GM12878 (cell line): ENCODE data around the gene DIP2A.

Source experiments
- CTCF ChIP-seq, 3 experiments: IDR thresholded peaks in 2 of 3; conservative IDR thresholded peaks in 1 of 3; 2 replicates each; pipeline ENCODE4 v1.5.1; 2011; ENCODE audit warnings: low read depth in 3 of 3, low read length in 3 of 3, mild to moderate bottlenecking in 3 of 3, control low read depth in 2 of 3, moderate library complexity in 2 of 3, inconsistent platforms in 1 of 3, mixed read lengths in 1 of 3; ENCODE audit not compliant: control insufficient read depth in 2 of 3, insufficient read depth in 1 of 3; ENCODE audit errors: extremely low read depth in 1 of 3
- HCFC1 ChIP-seq: fragments of 150-350 bp; IDR thresholded peaks from 2 replicates; pipeline ENCODE4 v1.6.1; 2014; ENCODE audit warnings: low read length
- HDAC2 ChIP-seq: fragments of 200-600 bp; sonication (generic); IDR thresholded peaks from 2 replicates; pipeline ENCODE4 v1.6.1; 2017
- LARP7 ChIP-seq: fragments of 450-650 bp; IDR thresholded peaks from 2 replicates; pipeline ENCODE4 v1.6.1; 2017; ENCODE audit warnings: mild to moderate bottlenecking
- RBBP5 ChIP-seq: fragments of 200-600 bp; sonication (generic); conservative IDR thresholded peaks from 2 replicates; pipeline ENCODE4 v1.6.1; 2016

GRCh38 chr21:46421191-46421750 lies 37.4 kb upstream of the DIP2A start:
- no peak for TF ChIP-seq HDAC2
- no peak for TF ChIP-seq HCFC1
- no peak for TF ChIP-seq CTCF (IDR thresholded peaks at IDR 0.05 in 2 of 3, conservative IDR thresholded peaks at IDR 0.05 in 1 of 3; ENCODE audit: control insufficient read depth in 2 of 3, extremely low read depth in 1 of 3, insufficient read depth in 1 of 3, low read depth in 3 of 3, low read length in 3 of 3)
- TF ChIP-seq LARP7, result no peak
- TF ChIP-seq RBBP5, result no peak
